ENCODE results near the gene TPK1.

DNA sequence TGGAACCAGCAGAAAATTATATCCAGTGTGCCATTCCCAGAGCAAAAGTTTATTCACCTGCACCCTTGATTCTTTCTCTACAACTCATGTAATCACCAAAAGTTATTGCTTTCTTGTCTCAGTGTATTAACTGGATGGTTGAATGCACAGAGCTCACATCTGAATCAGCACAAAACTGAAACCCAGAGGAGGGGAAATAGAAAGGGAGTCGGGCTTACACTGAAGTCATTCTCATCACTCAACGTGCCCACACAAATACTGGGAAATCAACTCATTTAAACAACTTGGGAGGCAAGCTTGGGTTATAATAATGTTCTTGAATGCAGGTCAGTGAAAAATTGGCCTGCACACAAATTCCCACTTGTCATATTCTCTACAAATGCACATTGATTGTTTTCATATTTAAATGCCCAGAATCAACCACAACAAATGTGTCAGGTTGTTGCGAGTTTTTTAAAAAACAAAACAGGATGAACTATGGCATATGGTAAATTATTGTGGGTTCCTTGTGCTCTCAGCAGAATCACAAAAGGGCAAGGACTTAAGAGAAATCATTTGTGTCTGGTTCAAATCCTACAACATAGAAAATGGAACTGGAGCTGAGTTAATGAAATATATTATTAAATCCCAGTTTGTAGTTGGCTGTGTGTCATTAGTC, 306.5 kb downstream of the TPK1 start:
- TF ChIP-seq, protein P1, sequence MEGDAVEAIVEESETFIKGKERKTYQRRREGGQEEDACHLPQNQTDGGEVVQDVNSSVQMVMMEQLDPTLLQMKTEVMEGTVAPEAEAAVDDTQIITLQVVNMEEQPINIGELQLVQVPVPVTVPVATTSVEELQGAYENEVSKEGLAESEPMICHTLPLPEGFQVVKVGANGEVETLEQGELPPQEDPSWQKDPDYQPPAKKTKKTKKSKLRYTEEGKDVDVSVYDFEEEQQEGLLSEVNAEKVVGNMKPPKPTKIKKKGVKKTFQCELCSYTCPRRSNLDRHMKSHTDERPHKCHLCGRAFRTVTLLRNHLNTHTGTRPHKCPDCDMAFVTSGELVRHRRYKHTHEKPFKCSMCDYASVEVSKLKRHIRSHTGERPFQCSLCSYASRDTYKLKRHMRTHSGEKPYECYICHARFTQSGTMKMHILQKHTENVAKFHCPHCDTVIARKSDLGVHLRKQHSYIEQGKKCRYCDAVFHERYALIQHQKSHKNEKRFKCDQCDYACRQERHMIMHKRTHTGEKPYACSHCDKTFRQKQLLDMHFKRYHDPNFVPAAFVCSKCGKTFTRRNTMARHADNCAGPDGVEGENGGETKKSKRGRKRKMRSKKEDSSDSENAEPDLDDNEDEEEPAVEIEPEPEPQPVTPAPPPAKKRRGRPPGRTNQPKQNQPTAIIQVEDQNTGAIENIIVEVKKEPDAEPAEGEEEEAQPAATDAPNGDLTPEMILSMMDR (IDR thresholded peaks at IDR 0.05; ENCODE audit: insufficient read depth, low read depth, low read length) = no peak
- no peak for TF ChIP-seq EZH2 (IDR thresholded peaks at IDR 0.05; ENCODE audit: insufficient read depth, low read length)

Measured in astrocyte (in vitro differentiated cells and primary cell).